Iris pigment epithelial cell (primary cell): ENCODE data around the gene ABT1.

Experiments
- DNase-seq: peaks from one replicate; pipeline ENCODE4 v3.0.0-alpha.2; 2011; ENCODE audit warnings: low read depth

The ABT1 gene

DNA sequence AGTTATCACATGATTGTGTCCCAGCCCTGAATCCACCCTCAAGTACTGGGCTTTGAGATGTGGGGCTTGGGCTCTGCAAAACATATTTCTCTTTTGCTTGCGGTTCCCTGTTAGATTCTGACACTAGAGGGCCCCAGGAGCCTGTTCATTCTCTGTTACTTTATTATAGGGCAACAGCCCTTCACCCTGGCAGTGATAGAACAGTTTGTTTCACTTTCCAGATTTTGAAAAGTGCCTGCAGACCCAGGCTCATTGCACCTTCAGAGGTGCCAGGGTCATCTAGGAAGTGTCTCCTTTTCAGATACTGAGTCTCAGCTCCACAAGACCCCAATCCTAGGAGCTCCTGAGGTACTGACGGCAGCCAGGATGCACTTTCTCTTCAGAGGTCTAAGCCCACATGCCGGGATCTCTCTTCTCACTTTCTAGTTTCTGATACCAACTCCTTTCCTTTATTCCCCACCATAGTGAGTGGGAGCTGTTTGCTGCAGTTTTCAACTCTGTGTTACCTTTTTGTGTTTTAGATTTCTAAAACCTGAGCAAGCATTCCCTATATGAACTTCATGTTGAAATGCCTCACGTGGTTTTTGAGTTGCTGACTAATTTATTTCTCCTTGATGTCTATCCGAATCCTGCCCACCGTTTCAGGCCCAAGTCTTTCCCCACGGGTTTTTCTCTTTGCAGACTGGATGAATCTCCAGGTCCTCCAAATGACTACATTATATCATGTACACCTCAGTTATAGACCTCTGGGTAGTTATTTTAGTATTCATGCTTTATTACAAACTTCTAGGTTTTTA, 10.9 kb downstream of the ABT1 start:
- peak; percentile 62 for DNase-seq

DNA sequence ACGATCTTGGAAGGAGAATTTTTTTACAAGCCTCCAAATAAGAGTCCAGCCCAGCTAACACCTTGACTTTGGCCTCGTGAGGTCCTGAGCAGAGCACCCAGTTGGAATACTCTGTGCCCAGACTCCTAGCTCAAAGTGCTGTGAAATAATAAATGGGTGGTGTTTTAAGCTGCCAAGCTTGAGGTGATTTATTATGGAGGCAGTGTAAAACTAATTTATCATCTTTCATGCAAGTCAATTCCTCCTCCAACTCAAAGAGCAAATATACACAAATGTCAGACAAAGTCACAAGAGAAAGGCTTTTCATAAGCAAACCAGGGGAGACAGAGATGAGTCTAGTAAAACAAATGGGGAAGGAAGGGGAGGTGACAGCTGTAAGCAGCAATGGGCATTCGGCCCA, 12.7 kb downstream of the ABT1 start:
- DNase-seq, result no peak

DNA sequence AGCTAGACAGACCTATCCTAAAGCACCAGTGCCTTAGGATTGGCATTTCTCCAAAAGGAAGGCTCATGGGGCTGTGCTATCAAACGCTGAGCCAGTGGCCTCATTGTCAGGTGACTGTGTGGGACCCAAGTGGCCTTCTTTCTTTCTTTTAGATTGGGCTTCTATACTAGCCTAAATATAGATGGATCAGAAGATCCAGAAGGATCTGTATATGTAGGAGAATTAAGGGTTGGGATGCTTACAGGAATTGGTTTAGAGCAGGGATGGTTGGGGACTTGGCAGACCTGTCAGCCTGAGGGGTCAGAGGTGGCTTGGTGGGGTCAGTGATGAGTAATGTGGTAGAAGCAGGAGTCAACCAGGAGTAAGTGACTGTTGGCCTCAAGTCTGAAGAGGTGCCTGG, 14.8 kb downstream of the ABT1 start:
- no peak for DNase-seq

DNA sequence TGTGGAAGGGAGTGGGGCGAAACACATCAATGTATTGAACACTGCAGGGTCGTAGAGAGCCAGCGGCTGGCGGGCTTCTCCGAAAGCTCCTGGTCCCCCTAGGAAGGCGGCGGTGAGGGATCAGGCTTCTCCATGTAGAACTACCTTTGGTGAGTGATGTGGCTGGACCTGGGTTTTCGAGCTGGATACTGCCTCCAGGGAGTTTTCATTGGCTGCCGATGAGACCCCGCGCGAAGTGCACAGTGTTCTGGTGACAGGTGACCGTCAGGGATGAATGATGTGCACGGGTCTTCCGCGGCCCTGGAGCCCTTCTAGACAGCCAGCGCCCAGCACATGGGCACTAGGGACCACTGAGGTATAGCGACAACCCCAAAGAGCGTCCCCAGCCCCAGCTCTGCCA, 16.4 kb downstream of the ABT1 start:
- no peak for DNase-seq

DNA sequence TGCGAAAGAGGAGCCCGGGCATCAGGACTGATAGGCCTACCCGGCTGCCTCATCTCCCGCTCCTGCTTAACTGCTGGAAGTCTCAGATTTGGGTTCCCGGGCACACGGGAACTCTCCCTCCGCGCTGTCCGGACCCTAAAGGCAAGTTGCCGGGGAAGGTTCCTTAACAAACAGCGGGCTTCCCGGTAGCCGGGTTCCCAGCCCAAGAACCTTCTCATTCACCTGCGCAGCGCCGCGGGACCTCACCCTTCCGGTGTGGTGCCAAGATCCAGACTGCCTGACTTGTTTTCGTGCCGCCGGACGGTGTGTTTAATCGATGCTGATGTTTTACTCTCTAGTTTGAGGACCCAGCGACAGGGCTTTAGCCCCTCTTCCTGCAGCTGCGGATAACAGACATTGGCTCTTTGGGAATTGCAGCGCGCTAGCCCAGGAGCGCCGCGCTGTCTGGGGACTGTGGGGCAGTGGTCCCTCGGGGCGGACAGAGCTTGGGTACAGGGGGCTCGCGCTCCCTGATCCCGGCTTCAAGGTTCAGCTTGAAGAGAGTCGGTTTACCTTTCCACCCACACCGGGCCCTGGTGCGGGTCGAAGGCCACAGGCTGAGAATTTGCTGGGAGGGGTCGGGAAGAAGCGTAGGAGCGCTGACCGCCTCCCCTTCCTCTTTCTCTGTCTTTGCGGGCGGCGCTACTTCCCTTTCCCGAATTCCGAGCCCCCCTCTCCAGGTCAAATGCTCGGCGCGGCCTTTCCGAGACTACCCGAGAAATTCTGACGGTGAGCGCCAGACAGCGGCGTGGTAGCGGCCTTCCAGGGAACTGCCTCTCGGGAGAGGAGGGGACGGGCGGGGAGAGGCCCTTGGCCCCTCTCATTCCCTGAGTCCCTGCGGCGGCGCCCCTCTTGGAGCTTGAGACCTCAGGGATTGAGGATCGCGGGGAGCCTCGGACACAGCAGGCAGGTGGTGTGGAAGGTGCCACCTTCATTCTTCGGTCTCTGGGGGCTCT, 17.2 kb downstream of the ABT1 start:
- no peak for DNase-seq

DNA sequence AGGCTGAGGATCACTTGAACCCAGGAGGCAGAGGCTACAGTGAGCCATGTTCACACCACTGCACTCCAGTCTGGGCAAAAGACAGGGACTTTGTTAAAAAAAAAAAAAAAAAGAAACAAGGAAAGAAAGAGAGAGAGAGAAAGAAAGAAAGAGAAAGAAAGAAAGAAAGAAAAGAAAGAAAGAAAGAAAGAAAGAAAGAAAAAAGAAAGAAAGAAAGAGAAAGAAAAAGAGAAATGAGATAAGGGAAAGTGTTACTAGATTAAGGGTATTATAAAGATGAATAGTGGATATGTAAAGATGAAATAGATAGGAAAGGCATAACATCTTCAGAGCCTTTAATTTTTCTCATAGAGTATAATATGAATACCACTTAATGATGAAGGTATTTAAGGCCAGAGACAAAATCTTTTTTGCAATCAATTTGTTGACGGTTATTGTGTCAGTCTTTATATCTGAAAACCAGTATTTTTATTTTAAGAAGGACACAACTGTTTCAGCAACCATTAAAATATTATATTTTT, 26.6 kb downstream of the ABT1 start:
- no peak for DNase-seq

DNA sequence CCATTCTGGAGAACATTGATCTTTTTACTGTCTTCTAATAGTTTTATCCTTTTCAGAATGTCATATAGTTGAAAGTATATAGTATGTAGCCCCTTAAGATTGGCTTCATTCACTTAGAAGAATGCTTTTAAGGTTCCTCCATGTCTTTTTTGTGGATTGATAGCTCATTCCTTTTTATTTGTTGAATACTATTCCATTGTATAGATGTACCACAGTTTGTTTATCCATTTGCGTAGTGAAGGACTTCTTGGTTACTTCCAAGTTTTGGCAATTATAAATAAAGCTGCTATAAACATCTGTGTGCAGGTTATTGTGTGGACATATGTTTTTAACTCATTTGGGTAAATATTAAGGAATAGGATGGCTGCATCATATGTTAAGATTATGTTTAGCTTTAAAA, 27.8 kb downstream of the ABT1 start:
- no peak for DNase-seq

DNA sequence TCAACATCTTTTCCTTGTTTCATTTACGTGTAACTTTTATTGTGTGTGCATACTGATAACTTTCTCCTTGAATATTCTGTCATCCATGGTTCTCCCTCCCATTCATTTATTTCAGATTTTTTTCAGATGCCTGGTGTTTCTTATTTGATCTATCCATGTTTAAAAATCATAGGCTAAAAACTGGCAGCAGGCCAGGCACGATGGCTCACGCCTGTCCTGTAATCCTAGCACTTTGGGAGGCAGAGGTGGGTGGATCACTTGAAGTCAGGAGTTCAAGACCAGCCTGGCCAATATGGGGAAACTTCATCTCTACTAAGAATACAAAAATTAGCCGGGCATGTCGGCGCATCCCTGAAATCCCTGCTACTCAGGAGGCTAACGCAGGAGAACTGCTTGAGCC, 31.1 kb downstream of the ABT1 start:
- DNase-seq, result no peak

DNA sequence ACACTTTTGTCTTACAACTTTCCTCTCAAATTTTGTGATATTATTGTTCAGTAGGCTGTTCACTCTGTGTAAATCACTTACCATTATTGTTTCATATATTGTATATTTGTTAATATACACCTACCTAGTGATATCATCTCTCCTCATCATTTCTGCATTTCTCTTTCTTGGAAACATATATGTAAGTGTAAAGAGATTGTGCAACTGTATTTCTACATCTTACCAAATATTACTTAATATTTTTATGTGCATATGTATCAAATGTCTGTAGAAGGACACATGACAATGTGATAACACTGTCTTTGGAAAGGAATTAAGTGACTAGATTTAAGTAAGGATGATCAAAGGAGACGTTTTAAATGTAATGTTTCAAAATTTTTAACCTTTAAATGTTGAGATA, 32.6 kb downstream of the ABT1 start:
- no peak for DNase-seq

DNA sequence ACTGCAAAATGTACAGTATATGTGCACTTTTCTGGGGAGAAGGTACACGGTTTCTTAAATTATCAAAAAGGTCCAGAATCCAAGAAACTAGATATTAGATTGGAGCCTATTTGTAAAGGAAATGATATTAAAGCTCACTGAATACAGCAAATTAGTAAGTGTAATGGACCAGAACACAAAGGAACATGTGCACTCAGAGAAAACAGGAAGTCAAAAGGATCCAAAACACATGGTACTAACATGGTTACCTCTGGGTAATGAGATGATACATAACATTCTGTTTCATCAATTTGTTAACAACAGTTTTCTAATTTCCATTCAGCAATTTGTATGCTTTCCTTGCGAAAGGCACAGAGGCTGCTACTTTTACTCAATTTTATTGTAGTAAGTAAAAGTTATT, 44.1 kb downstream of the ABT1 start:
- no peak for DNase-seq

DNA sequence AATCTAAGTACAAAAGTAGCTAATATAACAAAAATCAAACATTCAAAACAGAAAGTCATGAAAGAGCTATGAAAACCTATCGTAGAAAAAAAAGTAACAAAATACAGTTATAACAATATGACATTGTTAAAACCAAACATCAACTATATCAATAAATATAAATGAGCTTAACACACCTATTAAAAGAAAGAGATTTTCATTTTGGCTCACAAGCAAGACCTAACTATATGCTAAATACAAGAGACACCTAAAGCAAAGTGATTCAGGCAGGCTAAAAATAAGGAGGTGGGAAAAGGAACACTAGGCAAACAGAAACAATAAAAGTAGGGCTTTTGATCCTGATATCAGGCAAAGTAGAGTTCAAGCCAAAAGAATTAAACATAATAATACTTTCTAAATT, 49.3 kb downstream of the ABT1 start:
- DNase-seq, result no peak
